Measurements from ENCODE around the gene MYOCOS.
"Not testable (repeated sequence)": the region's sequence is repeated elsewhere in the genome, so short reads cannot be mapped to it uniquely, and the experiment has no call there.

MYOCOS gene

DNA sequence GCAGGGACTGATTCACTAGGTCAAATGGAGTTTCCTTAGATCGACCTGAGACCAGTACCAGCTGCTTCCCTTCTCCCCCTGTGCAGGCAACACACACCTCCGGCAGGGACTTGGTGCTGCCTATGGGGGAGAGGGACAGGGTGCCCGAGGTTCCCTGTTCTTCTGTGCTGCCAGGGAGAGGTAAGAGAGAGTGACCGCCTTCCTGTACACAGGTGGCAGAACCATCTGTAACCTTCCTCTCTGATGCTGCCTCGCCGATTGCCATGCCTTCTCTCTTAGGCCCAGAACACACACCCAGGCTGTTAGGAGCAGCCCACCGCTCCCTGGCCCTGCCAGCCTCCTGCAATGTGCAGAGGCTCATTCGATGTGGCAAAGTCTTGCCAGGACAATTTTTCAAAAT, 21.1 kb downstream of the MYOCOS start:
- H3K4me1 Mint-ChIP-seq: peaks cover 12% of the 10 kb centered on the region
- no peak overlapping the region for H3K4me3 Mint-ChIP-seq
- H3K36me3 Mint-ChIP-seq: no peaks in the 10 kb centered on the region
- no peaks in the 10 kb centered on the region for H3K27me3 Mint-ChIP-seq
- H3K27ac Mint-ChIP-seq: no peak overlapping the region
- no peaks in the 10 kb centered on the region for H3K9me3 Mint-ChIP-seq

DNA sequence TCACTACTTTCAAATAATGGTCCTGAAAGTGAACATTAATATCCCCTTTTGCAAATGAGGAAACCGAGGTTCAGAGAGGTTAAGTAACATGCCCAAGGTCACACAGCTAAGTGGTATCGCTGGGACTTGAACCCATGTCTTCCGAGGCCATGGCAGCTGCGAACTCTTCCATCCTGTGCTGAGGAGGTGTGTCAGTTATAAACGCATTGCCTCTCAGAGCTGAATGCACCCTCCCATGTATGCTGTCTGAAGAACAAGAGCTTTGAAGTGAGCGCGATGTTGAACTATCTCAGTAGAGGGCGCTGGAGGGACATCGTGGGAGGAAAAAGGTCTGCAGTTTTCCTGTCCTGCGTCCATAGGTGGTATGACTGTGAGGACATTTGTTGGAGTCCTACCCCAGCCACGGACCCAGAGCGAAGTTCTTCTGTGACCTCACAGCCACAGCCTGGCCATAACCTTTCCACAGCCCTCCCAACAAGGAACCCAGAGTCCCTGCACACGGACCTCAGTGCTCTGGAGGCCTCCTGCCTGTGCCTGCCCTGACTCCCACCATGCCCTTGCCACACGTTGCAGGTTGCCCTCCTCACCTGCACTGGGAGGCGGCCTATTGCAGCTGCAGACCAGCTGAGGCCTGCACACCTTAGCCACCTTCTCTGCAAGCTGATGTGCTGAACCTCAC, 22.9 kb downstream of the MYOCOS start:
- Mint-ChIP-seq H3K4me1 (peaks cover 12% of the 10 kb centered on the region), H3K27ac (no peak overlapping the region), H3K36me3 (no peaks in the 10 kb centered on the region), H3K27me3 (no peaks in the 10 kb centered on the region), H3K9me3 (no peaks in the 10 kb centered on the region), H3K4me3 (no peak overlapping the region)

DNA sequence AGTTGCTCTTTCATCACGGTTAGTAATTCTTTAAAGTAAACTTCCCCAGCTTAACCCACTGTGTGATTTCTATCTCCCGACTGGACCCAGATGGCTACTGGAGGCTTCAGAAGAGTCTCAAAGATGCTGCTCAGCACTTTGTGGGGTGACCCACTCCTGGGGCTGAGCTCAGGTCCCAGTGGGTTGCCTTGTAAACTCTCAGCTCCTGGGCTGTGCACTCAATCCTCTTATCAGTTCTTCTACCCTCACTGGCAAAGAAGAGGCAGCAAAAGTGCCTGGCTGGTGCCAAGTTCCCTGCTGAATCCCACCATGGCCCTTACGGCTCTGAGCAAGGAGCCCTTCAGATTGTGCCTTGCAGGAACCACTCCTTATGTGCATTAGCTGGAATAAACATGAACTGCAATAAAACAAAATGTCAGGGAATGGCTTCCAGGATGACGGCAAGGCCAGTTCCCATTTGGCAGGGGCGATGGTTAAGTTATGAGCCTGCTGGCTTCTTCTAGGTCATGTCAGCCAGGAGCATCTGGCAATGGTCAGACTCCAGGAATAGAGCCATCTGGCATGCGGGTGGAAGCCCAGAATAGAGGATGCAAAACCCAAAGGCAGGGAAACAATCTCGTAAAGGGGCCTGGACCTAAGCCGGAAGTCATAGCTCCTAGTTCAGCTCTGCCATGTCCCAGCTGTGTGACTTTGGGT, 23.7 kb downstream of the MYOCOS start:
- H3K27me3 Mint-ChIP-seq: no peaks in the 10 kb centered on the region
- no peak overlapping the region for H3K27ac Mint-ChIP-seq
- H3K36me3 Mint-ChIP-seq: no peaks in the 10 kb centered on the region
- peaks cover 12% of the 10 kb centered on the region for H3K4me1 Mint-ChIP-seq
- H3K9me3 Mint-ChIP-seq: no peaks in the 10 kb centered on the region
- no peak overlapping the region for H3K4me3 Mint-ChIP-seq

DNA sequence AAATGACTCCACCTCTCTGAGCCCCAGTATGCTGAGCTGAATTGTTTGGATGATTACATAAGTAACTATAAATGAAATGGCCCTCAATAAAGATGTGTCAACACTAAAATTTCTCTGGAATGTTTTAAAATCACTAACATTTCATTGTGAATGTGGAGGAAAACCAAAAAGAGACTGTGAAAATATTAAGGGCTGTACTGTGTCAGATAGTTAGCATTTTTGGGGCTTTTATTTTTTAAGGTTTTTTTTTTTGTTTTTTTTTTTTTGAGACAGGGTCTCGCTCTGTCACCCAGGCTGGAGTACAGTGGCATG, 24.2 kb downstream of the MYOCOS start:
- Mint-ChIP-seq H3K27ac (no peak overlapping the region), H3K9me3 (no peaks in the 10 kb centered on the region), H3K4me3 (no peak overlapping the region), H3K27me3 (no peaks in the 10 kb centered on the region), H3K36me3 (no peaks in the 10 kb centered on the region), H3K4me1 (peaks cover 12% of the 10 kb centered on the region)

DNA sequence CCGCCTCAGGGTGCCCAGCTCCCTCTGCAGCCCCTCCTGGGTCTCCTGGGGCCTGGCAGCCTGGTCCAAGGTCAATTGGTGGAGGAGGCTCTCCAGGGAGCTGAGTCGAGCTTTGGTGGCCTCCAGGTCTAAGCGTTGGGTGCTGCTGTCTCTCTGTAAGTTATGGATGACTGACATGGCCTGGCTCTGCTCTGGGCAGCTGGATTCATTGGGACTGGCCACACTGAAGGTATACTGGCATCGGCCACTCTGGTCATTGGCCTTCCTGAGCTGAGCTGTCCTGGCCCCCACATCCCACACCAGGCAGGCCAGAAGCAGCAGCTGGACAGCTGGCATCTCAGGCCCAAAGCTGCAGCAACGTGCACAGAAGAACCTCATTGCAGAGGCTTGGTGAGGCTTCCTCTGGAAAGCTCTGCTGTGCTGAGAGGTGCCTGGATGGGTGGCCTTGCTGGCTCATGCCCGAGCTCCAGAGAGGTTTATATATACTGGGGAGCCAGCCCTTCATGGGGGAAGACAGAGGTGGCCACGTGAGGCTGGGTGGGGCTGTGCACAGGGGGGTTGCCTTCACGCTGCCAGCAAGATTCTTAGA, 30.3 kb downstream of the MYOCOS start, which contains the start of gene MYOC:
TSS of gene MYOC (minus strand) at position 455 of the 589 bp plus-strand sequence. CDS start at position 378, 77 bp downstream.
- Mint-ChIP-seq H3K27me3 (peaks cover 1% of the 10 kb centered on the region), H3K4me1 (peaks cover 11% of the 10 kb centered on the region), H3K36me3 (no peaks in the 10 kb centered on the region), H3K9me3 (no peaks in the 10 kb centered on the region), H3K4me3 (no peak within 1 kb of the TSS), H3K27ac (no peak within 1 kb of the TSS)

DNA sequence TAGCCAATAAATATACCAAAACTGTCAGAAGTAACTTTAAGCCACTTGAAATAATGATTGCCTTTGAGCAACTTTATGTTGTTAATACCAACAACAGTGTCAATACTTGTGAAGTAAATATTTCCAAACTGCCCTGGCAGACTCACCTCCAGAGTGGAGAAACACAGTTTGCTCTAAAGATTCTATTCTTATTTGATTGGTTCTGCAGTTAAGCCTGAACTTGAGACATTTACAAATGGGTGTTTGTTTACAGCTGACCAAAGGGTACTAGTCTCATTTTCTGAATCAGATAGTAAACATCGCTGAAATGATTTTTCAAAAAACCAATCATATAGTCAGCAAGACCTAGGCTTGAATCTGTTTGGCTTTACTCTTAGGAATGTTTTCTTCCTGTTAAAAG, 31.8 kb downstream of the MYOCOS start:
- H3K4me3 Mint-ChIP-seq: no peak overlapping the region
- peaks cover 11% of the 10 kb centered on the region for H3K4me1 Mint-ChIP-seq
- peaks cover 1% of the 10 kb centered on the region for H3K27me3 Mint-ChIP-seq
- no peaks in the 10 kb centered on the region for H3K36me3 Mint-ChIP-seq
- H3K27ac Mint-ChIP-seq: no peak overlapping the region
- no peaks in the 10 kb centered on the region for H3K9me3 Mint-ChIP-seq

DNA sequence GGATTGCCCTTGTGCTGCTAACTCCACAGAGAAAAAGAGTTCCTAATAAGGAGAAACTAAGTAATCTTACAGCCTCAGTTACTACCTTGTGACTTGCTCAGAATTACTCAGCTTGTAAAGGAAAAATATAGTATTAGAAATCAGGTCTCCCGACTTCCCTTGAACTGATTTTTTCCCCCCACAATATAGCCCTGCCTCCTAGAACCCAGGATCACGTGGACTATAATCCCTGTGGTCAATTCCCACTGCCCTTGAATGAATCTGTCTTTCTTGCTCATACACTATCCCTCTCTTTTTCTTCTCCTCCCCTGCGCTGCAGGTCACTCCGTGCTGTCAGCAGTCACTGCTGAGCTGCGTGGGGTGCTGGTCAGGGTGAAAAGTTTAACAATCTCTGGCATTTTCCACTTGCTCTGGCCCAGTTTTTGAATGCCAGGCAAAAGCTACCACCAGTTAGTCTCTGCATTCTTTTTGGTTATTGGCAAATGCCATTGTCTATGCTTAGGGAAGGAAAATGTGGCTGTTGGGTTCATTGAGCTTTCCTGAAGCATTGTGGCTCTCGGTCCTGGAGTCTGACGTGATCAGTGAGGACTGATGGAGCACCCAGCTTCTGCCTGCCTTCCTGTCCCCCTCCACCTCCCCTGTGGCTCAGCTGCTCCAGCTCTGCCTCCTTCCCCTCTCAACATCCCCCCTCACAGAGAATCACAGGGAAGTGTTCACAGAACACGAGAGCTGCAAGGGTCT, 32.3 kb downstream of the MYOCOS start:
- Mint-ChIP-seq H3K27ac (no peak overlapping the region), H3K9me3 (no peaks in the 10 kb centered on the region), H3K36me3 (no peaks in the 10 kb centered on the region), H3K4me1 (peaks cover 11% of the 10 kb centered on the region), H3K27me3 (peaks cover 1% of the 10 kb centered on the region), H3K4me3 (no peak overlapping the region)

DNA sequence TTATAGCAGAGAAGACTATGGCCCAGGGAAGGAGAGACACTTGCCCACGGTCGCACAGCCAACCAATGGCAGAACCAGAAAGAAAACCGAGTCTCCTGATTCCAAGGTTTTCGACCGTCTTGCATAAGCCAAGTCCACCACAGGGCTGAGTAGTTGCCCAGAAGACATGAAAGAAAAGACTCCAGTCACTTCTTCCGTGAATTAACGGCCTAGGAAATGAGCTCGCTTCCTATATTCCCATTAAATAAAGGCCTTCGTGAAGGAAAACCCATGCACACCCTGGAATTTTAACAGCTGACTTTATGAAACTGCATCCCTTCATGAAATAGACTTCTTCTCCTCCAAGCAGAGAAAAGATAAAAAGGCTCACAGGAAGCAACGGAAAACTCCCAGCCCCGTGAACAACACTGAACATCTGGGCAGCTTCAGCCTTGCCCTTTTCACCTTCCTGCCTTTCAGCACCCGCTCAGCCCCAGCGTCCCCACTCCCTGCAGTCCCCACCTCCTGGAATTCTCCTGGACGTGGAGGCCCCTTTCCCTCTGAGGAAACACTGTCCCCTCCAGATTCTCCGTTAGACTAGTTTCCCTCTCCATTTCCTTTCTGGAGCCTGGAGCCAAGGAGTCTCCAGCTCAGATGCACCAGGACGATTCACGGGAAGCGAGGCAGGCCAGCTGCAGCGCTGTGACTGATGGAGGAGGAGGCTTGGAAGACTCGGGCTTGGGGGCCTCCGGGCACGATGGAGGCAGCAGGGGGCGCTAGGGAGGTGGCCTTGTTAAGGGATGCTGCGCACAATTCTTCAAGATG, 33.1 kb downstream of the MYOCOS start:
- H3K4me1 Mint-ChIP-seq: peaks cover 11% of the 10 kb centered on the region
- H3K4me3 Mint-ChIP-seq: peak overlapping the region; percentile 30
- no peak overlapping the region for H3K27ac Mint-ChIP-seq
- H3K36me3 Mint-ChIP-seq: no peaks in the 10 kb centered on the region
- peaks cover 1% of the 10 kb centered on the region for H3K27me3 Mint-ChIP-seq
- no peaks in the 10 kb centered on the region for H3K9me3 Mint-ChIP-seq

DNA sequence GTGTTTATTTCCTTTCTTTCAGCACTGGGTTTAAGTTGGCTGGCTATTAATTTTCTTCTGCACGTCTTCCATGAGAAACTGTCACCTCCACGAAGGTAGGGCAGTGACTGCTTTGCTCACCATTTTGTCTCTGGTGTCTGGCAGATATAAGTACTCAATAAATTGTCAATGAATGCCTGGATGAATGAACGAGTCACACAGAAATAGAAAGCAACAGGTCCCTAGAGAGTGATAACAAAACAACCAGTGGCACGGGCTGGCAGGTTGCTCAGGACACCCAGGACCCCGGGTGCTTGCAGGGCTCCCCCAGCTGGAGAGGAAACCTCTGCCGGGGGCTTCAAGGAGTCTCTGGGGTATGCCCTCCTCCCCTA, 33.7 kb downstream of the MYOCOS start:
- no peaks in the 10 kb centered on the region for H3K9me3 Mint-ChIP-seq
- H3K27ac Mint-ChIP-seq: no peak overlapping the region
- peaks cover 1% of the 10 kb centered on the region for H3K27me3 Mint-ChIP-seq
- H3K36me3 Mint-ChIP-seq: no peaks in the 10 kb centered on the region
- H3K4me3 Mint-ChIP-seq: peak overlapping the region; percentile 30
- H3K4me1 Mint-ChIP-seq: peaks cover 11% of the 10 kb centered on the region

DNA sequence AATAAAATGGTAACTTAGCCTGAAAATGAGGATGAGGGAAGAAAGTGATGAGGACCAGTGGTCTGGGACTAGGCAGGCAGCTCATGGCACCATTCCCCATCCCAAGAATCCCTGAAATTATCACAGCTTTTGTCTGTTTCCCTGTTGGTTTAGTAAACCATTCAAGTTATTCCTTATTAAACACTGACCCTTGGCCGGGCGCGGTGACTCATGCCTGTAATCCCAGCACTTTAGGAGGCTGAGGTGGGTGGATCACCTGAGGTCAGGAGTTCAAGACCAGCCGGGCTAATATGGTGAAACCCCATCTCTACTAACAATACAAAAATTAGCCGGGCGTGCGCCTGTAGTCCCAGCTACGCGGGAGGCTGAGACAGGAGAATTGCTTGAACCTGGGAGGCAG, 34.2 kb downstream of the MYOCOS start:
- H3K27me3 Mint-ChIP-seq, H3K27ac Mint-ChIP-seq, H3K4me3 Mint-ChIP-seq, H3K36me3 Mint-ChIP-seq, H3K9me3 Mint-ChIP-seq: not testable (repeated sequence)
- peaks cover 11% of the 10 kb centered on the region for H3K4me1 Mint-ChIP-seq

DNA sequence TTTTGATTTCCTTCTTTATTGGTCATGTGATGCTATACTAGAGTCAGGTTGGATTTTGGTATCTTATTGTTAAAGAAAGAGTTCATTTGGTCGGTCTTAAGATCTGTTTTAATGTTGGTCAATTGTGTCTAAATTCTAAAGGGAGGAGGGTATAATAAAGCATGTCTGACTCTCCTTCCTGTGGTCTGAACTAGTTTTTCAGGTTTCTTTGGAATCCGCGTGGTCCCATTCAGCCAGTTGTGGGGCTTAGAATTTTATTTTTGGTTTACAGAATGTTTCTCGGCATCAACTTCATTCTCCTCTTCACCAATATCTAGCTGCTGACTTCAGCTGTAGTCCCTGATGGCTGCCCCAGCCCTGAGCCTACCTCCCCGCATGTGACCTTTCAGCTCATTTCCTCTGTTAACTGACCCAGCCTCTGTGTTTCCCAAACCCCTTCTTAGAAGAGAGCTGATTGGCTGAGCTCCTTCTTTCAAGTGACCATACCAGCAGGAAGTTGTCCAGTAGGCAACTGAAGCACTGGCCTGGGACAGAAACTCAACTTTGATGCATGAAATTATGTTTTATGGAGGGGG, 39.1 kb downstream of the MYOCOS start:
- no peaks in the 10 kb centered on the region for H3K4me1 Mint-ChIP-seq
- H3K36me3 Mint-ChIP-seq: no peaks in the 10 kb centered on the region
- H3K27ac Mint-ChIP-seq: no peak overlapping the region
- no peaks in the 10 kb centered on the region for H3K9me3 Mint-ChIP-seq
- no peaks in the 10 kb centered on the region for H3K27me3 Mint-ChIP-seq
- no peak overlapping the region for H3K4me3 Mint-ChIP-seq

DNA sequence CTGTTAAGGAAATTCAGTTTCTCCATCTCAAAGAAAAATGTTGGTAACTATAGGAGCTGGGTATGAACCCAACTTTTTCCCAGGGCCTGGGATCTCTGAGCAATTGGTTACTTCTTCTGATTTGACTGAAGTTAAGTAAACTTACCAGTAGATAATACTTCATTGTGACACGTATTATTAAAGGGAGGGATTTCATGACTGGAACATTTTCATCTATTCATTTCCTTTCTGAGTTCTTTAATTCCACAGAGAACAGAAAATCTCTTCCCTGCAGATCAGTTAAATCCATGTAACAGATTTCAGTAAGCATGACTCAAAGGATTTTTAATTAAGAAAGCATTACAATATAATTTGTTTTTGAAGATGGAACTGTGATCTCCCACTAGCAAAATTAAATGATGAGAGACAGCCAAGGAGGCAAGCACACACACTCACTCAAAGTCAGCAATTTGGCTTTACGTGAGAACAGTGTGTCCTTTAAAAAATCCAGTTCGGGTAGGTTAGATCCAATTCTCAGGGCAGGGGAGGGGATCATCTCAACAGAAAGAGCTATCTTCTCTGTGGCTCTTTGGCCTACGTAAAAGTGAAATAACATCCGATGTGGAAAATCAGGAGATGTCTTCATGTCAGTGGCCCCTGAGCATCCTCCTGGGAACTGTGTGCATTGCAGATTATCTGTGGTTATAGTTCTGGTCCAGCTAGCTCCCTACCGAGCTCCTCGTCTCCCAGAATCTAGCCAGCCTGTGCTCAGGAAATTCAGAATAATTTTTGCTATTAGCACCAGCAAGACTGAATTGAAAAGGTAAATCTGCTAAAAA, 41.2 kb downstream of the MYOCOS start:
- no peak overlapping the region for H3K4me3 Mint-ChIP-seq
- no peaks in the 10 kb centered on the region for H3K36me3 Mint-ChIP-seq
- no peak overlapping the region for H3K27ac Mint-ChIP-seq
- H3K9me3 Mint-ChIP-seq: no peaks in the 10 kb centered on the region
- peaks cover 1% of the 10 kb centered on the region for H3K27me3 Mint-ChIP-seq
- no peaks in the 10 kb centered on the region for H3K4me1 Mint-ChIP-seq

DNA sequence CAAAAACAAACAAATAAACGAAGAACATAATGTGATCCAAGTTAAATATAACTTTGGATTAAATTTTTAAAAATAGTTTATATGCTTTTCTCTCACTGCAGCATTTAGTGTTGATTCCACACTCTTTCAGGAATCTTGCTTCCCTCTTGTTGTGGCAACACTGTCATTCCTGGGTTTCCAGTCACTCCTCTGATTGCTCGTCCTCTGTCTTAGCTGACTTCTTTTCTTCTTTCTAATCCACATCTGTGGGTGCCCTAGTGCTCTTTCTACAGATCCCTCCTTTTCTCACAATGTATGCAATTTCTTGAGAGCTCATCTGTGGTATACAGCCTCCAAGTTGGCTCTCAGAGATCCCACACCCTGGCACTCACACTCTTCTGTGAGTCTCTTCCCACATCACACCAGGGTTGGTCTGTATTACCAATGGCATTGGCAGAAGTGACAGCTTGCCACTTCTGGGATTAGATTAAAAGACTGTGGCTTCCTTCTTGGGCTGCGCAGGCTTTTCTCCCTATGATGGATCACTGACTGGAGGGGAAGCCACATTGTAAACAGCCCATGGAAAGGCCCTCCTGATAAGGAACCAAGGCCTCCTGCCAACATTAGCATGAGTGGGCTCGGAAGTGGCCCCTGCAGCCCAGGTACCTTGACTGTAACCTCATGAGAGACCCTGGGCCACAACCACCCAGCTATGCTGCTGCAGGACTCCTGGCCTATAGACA, 42.0 kb downstream of the MYOCOS start:
- no peak overlapping the region for H3K4me3 Mint-ChIP-seq

DNA sequence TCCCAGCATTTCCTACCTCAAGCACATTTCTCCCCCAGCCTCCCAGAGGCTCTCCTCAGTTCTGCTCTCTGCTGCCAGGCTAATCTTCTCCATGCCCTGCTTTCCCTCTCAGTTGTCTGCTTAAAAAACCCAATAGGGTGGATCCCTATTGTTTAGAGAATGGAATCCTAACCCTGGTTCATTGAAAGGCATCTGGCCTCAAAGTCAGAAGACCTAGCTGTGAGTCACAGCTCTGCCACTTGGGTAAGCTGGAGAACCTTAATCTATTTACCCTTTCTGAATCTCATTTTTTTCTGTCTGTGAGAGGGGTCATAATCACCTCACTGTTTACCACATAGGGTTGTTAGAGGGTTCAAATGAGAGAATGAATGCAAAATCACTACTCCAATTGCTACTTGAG, 42.9 kb downstream of the MYOCOS start:
- no peaks in the 10 kb centered on the region for H3K9me3 Mint-ChIP-seq

More for the DNA sequence above, 42.0 kb downstream of the MYOCOS start:
- Mint-ChIP-seq H3K9me3 (no peaks in the 10 kb centered on the region), H3K36me3 (no peaks in the 10 kb centered on the region), H3K27me3 (peaks cover 1% of the 10 kb centered on the region), H3K27ac (no peak overlapping the region), H3K4me1 (no peaks in the 10 kb centered on the region)

More for the DNA sequence above, 42.9 kb downstream of the MYOCOS start:
- H3K27me3 Mint-ChIP-seq: peaks cover 1% of the 10 kb centered on the region
- H3K4me3 Mint-ChIP-seq: no peak overlapping the region
- H3K36me3 Mint-ChIP-seq: no peaks in the 10 kb centered on the region
- no peak overlapping the region for H3K27ac Mint-ChIP-seq
- no peaks in the 10 kb centered on the region for H3K4me1 Mint-ChIP-seq
